IPS DF 6.9 (cell line): ENCODE results near the gene CYB561A3.

ENCODE experiments used
- DNase-seq: peaks from one replicate; pipeline ENCODE4 v3.0.0-alpha.2; 2013; ENCODE audit warnings: low read depth, low spot score
- H3K27ac ChIP-seq: one replicate; pipeline ENCODE4 v1.5.1; 2013; ENCODE audit warnings: low read length, control low read depth
- H3K27me3 ChIP-seq: 2 replicates; pipeline ENCODE4 v1.6.1; 2013; ENCODE audit warnings: mild to moderate bottlenecking, low read length; ENCODE audit not compliant: control insufficient read depth, insufficient read depth
- H3K36me3 ChIP-seq: 2 replicates; pipeline ENCODE4 v1.6.1; 2013; ENCODE audit warnings: low read length; ENCODE audit not compliant: control insufficient read depth, insufficient read depth
- H3K4me1 ChIP-seq: 2 replicates; pipeline ENCODE4 v1.6.1; 2013; ENCODE audit warnings: low read length; ENCODE audit not compliant: control insufficient read depth, insufficient read depth
- H3K4me3 ChIP-seq: 2 replicates; pipeline ENCODE4 v1.5.1; 2013; ENCODE audit warnings: mild to moderate bottlenecking, low read length
- H3K9me3 ChIP-seq: 2 replicates; pipeline ENCODE4 v1.6.1; 2013; ENCODE audit warnings: low read length, inconsistent platforms; ENCODE audit not compliant: control insufficient read depth, insufficient read depth
- WGBS: extraction: QIAGEN DNeasy Blood & Tissue Kit; methylation state at CpG from one replicate; pipeline ENCODE4 v1.1.7; 2013; ENCODE audit warnings: mixed read lengths, missing lambda C conversion rate; ENCODE audit not compliant: insufficient read length, insufficient coverage; 5-methylcytosine and 5-hydroxymethylcytosine counted together

Gene CYB561A3

GRCh38 chr11:61315260-61315659, 46.4 kb downstream of the CYB561A3 start:
- Histone ChIP-seq H3K36me3 (peaks cover 29% of the 10 kb centered on the region), H3K27ac (no peak overlapping the region), H3K4me3 (no peak overlapping the region), H3K4me1 (no peaks in the 10 kb centered on the region), H3K27me3 (no peaks in the 10 kb centered on the region), H3K9me3 (no peaks in the 10 kb centered on the region)
- no peak for DNase-seq
- WGBS, result no CpG with 5 or more reads among the region's 2 CpGs

GRCh38 chr11:61310749-61311148, 50.9 kb downstream of the CYB561A3 start:
- Histone ChIP-seq H3K9me3 (no peaks in the 10 kb centered on the region), H3K27me3 (no peaks in the 10 kb centered on the region), H3K4me3 (no peak overlapping the region), H3K27ac (no peak overlapping the region), H3K4me1 (no peaks in the 10 kb centered on the region), H3K36me3 (peaks cover 45% of the 10 kb centered on the region)
- no CpG with 5 or more reads among the region's 8 CpGs for WGBS
- DNase-seq, result no peak

GRCh38 chr11:61309739-61310138, 51.9 kb downstream of the CYB561A3 start:
- no peak for DNase-seq
- Histone ChIP-seq H3K4me3 (no peak overlapping the region), H3K36me3 (peaks cover 42% of the 10 kb centered on the region), H3K27me3 (no peaks in the 10 kb centered on the region), H3K27ac (no peak overlapping the region), H3K4me1 (no peaks in the 10 kb centered on the region), H3K9me3 (no peaks in the 10 kb centered on the region)
- WGBS, result no CpG with 5 or more reads among the region's 7 CpGs

GRCh38 chr11:61309141-61309540, 52.5 kb downstream of the CYB561A3 start:
- no peak overlapping the region for H3K4me3 ChIP-seq
- no peaks in the 10 kb centered on the region for H3K9me3 ChIP-seq
- H3K27me3 ChIP-seq, result no peaks in the 10 kb centered on the region
- no peak overlapping the region for H3K27ac ChIP-seq
- peaks cover 39% of the 10 kb centered on the region for H3K36me3 ChIP-seq
- DNase-seq, result no peak
- WGBS, result no CpG with 5 or more reads among the region's 4 CpGs
- no peaks in the 10 kb centered on the region for H3K4me1 ChIP-seq

GRCh38 chr11:61307354-61307753, 54.3 kb downstream of the CYB561A3 start:
- no CpG with 5 or more reads among the region's 1 CpG for WGBS
- Histone ChIP-seq H3K27me3 (no peaks in the 10 kb centered on the region), H3K9me3 (no peaks in the 10 kb centered on the region), H3K4me3 (no peak overlapping the region), H3K27ac (no peak overlapping the region), H3K36me3 (peaks cover 42% of the 10 kb centered on the region), H3K4me1 (no peaks in the 10 kb centered on the region)
- DNase-seq, result no peak

- Histone ChIP-seq H3K27ac (no peak overlapping the region), H3K4me1 (no peaks in the 10 kb centered on the region), H3K27me3 (no peaks in the 10 kb centered on the region), H3K36me3 (peaks cover 44% of the 10 kb centered on the region), H3K9me3 (no peaks in the 10 kb centered on the region), H3K4me3 (no peak overlapping the region)
- no CpG with 5 or more reads among the region's 1 CpG for WGBS
- no peak for DNase-seq
Measured at GRCh38 chr11:61306221-61306620, 55.5 kb downstream of the CYB561A3 start.

GRCh38 chr11:61305417-61305816, 56.3 kb downstream of the CYB561A3 start:
- Histone ChIP-seq H3K9me3 (no peaks in the 10 kb centered on the region), H3K36me3 (peaks cover 48% of the 10 kb centered on the region), H3K27me3 (no peaks in the 10 kb centered on the region), H3K4me3 (no peak overlapping the region), H3K27ac (no peak overlapping the region), H3K4me1 (no peaks in the 10 kb centered on the region)
- WGBS, result no CpG with 5 or more reads among the region's 7 CpGs
- no peak for DNase-seq

- Histone ChIP-seq H3K4me3 (no peak overlapping the region), H3K36me3 (peaks cover 37% of the 10 kb centered on the region), H3K4me1 (no peaks in the 10 kb centered on the region), H3K27ac (no peak overlapping the region), H3K9me3 (no peaks in the 10 kb centered on the region), H3K27me3 (no peaks in the 10 kb centered on the region)
- WGBS, result no CpG with 5 or more reads among the region's 9 CpGs
- DNase-seq, result no peak
Measured at GRCh38 chr11:61303725-61304124, 58.0 kb downstream of the CYB561A3 start.

- Histone ChIP-seq H3K4me1 (no peaks in the 10 kb centered on the region), H3K9me3 (no peaks in the 10 kb centered on the region), H3K36me3 (peaks cover 33% of the 10 kb centered on the region), H3K4me3 (no peak overlapping the region), H3K27ac (no peak overlapping the region), H3K27me3 (no peaks in the 10 kb centered on the region)
- DNase-seq, result no peak
- no CpG with 5 or more reads among the region's 13 CpGs for WGBS
Measured at GRCh38 chr11:61302550-61302949, 59.1 kb downstream of the CYB561A3 start.
